Epithelial cell of proximal tubule (primary cell): Measurements from ENCODE around the gene SORCS1. TPM values are rescaled to one million over a fixed set of nuclear protein-coding genes. Genes with fewer than 3 reads are reported as not detected.

ENCODE experiments used
- DNase-seq: peaks from one replicate; pipeline ENCODE4 v3.0.0-alpha.2; 2011; ENCODE audit warnings: low read depth
- H3K4me3 ChIP-seq: 2 replicates; pipeline ENCODE4 v1.5.1; 2011; ENCODE audit warnings: low read depth, mild to moderate bottlenecking, low read length
- total RNA-seq: library from RNA; depleted of rRNA; stranded (reverse); fragments of >200 nt; gene quantifications from 2 replicates; pipeline ENCODE4 v1.2.3, GENCODE V29; 2015
- TF ChIP-seq, protein P1 (sequence below): conservative IDR thresholded peaks from 2 replicates; pipeline ENCODE4 v1.5.1; 2012; ENCODE audit warnings: low read depth, mild to moderate bottlenecking, low read length

SORCS1 gene
- total RNA-seq, 1 donor from 2014 or later: 0.06 TPM

DNA sequence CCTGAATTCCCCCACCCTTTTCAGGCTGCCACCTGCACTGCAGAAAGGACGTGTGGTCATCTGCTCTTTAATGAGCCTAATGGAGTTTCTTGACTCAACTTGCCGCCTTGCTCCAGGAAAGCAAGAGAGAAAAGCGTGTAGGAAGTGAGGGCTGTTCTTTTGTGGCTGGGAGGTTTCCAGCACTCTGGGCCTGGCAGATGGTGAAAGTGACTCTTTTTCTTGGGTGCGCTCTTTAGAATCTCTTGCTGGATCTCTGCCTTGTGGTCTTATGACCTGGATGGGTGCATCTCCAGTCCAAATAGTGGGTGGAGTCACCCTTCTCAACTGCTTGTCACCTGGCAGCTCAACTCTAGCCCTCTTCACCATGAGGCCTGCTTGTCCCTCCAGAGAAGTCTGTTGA lies 244.0 kb downstream of the SORCS1 start:
- no peak for DNase-seq
- H3K4me3 ChIP-seq: no peak overlapping the region
- TF ChIP-seq, protein P1, sequence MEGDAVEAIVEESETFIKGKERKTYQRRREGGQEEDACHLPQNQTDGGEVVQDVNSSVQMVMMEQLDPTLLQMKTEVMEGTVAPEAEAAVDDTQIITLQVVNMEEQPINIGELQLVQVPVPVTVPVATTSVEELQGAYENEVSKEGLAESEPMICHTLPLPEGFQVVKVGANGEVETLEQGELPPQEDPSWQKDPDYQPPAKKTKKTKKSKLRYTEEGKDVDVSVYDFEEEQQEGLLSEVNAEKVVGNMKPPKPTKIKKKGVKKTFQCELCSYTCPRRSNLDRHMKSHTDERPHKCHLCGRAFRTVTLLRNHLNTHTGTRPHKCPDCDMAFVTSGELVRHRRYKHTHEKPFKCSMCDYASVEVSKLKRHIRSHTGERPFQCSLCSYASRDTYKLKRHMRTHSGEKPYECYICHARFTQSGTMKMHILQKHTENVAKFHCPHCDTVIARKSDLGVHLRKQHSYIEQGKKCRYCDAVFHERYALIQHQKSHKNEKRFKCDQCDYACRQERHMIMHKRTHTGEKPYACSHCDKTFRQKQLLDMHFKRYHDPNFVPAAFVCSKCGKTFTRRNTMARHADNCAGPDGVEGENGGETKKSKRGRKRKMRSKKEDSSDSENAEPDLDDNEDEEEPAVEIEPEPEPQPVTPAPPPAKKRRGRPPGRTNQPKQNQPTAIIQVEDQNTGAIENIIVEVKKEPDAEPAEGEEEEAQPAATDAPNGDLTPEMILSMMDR: no peak

DNA sequence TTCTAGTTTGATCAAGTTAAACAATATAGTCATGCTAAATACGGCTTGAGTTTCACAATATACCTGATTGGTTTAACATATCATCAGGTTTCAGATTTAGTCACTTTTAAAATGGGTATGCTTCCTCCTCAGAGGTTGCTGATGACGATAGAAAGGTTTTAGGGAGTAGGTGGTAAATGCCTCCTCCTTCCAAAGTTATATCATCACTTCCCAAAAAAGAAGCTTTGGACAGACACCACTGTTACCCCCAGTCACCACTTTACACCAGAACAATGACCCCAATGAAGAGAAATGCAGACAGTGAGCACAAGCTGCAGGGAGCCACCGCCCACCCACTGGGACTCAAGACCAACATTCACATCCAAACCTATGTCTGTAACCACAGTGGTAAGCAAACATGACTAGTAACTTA lies 244.6 kb downstream of the SORCS1 start:
- H3K4me3 ChIP-seq: no peak overlapping the region
- no peak for DNase-seq
- TF ChIP-seq, protein P1: no peak

DNA sequence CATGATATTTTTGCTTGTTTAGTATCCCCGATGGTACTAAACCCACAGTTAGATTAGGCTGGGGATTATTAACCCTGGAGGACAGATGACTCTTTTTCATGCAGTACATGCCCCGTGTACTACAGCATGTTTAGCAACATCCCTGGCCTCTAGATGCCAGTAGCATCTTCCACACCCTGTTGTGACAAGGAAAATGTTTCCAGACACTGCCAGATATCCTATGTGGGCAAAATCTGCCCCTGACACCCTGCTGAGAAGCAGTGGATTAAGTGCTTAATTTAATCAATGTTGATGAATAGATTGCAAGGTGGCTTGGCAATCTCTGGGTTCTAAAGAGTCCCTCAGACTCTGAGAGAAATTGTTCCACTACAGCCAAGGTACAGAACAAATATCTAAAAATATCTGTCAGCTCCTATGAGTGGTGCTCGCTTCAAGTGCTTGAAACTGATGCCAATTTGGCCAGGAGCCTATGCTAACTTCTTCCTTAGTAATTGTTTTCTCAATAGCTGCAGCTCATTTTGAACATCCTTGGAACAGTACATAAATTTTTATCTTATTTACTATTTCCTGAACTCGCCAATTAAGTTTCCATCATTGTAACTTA lies 247.0 kb downstream of the SORCS1 start:
- DNase-seq: no peak
- H3K4me3 ChIP-seq: no peak overlapping the region
- TF ChIP-seq, protein P1: no peak

DNA sequence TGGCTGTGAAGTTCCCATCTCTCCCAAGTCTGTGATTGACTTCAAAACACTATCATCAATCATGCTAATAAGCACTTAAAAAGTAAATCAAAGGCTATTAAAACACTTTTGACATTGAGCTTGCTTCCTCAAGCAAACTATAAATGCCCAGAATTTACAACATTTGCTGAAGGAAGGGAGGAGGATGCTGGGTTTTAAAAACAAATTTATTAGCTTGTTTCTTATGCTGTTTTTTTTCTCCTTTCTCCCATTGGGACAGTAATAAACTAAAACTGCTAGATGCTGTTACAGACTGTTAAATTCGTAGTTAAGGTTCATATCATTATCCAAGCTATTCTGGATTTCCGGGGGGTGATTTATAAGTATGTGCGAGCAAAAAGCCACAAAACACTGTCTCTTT lies 250.5 kb downstream of the SORCS1 start:
- TF ChIP-seq, protein P1: no peak
- H3K4me3 ChIP-seq: no peak overlapping the region

DNA sequence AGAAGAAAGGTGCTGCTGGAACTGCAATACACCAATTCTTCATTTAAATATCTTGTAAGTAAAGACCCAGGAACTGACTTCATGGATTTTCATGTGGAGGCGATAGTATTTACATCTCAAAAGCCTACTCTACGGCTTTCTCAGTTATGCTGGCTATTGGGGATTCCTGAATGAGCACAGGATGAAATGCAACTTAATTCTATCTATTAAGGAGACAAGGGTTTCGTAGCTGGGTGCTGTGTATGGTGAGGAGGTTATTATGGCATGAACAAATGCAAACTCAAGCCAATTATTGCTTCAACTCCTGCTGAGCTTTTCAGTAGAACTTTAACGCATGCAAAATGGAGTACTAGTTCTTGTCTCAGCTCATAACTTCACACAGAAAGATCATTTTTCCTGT lies 251.2 kb downstream of the SORCS1 start:
- no peak overlapping the region for H3K4me3 ChIP-seq
- no peak for DNase-seq
- TF ChIP-seq, protein P1: no peak

More for the DNA sequence above, 250.5 kb downstream of the SORCS1 start:
- DNase-seq: no peak

DNA sequence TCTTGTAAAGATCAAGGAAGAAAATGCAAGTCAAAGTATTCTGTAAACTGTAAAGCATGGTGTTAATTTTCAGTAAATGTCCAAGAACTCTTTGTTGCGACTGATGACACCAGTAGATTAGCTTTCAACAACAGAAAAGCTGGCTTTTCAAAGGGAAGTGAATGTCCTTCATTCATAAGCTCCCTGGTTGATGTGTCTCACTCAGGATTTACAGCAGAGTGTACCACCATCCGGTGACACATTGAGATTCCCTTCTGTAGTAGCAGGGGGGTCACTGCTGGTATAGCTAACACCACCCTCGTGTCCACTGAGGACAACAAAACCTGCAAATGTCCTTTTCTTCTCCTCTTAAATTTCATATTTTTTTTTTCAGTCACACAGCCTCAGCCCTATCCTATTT lies 253.4 kb downstream of the SORCS1 start:
- H3K4me3 ChIP-seq: no peak overlapping the region
- TF ChIP-seq, protein P1: no peak
- no peak for DNase-seq

DNA sequence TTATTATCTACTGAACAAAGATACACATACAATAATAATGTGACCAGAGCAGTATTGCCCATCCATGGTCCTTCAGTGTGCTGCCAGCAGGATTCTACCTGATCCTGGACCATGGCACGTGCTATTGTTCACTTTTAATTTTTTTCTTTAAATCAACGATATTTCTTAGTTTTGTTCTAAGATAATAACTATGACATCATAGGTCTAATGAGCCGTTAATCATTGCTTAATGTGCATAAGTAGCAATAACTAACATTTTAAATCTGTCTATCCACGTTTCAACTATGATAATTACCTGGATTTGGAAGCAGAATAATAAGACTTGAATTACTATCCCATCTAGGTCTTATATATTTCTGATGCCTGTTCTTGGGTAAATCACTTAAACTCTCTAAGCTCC lies 253.8 kb downstream of the SORCS1 start:
- TF ChIP-seq, protein P1: no peak
- H3K4me3 ChIP-seq: no peak overlapping the region
- no peak for DNase-seq
